HG03457 (cell line): ENCODE data around the gene DNAAF8.
"Not testable (repeated sequence)": the region's sequence is repeated elsewhere in the genome, so short reads cannot be mapped to it uniquely, and the experiment has no call there.

Experiments
- ATAC-seq: cut with Tn5 transposase; IDR thresholded peaks from one replicate; pipeline ENCODE4 v1.9.1; 2021; ENCODE audit warnings: moderate number of reproducible peaks; ENCODE audit not compliant: unreplicated experiment

Gene DNAAF8

GRCh38 chr16:4776141-4776705 lies 41.9 kb downstream of the DNAAF8 start:
- ATAC-seq: no peak

GRCh38 chr16:4777339-4778049 lies 43.2 kb downstream of the DNAAF8 start:
- ATAC-seq: no peak

- ATAC-seq: no peak
Observed at GRCh38 chr16:4778050-4778392, 43.7 kb downstream of the DNAAF8 start.

DNA sequence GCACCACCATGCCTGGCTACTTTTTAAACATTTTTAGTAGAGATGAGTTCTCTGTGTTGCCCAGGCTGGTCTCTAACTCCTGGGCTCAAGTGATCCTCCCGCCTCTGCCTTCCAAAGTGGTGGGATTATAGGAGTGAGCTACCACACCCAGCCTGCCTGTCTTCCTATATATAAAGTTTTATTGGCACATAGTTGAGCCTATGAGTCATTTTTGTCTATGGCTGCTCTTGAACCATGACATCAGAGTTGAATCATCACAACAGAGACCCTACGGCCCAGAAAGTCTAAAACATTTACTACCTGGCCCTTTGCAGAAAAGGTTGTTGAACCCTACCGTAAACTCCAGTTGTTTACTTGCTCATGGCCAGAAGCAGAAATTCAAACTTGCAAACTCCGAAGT lies 45.9 kb downstream of the DNAAF8 start:
- no peak for ATAC-seq

DNA sequence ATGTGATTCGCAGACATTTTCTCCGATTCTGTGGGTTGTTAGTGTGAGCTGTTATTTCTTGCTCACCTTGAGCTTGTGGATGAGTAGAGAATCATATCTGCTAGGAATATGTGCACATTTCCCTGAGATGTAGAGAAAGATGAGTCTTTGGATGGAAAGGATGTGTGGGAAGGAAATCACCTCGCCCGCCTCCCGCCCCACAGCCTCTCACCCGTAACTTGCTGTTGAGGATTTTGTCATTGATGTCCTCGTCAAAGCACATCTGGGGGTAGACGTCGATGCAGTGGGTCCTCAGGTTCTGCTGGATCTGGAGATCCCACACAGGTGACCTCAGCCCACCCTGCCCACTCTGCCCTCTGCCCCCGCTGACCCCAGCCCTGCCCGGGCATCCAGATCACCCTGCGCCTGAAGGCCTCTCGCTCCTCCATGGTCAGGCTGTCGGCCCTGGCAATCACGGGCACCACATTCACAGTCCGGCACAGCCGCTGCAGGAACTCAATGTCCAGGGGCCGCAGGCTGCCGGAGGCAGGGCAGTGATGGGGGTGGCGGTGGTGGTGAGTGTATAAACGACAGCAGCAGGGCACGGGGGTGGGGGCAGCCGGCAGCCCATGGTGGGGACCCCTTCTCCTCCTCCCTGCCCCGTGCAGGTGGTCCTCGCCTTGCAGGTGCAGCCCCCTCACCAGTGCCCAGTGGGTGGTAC lies 49.1 kb downstream of the DNAAF8 start:
- ATAC-seq: no peak

DNA sequence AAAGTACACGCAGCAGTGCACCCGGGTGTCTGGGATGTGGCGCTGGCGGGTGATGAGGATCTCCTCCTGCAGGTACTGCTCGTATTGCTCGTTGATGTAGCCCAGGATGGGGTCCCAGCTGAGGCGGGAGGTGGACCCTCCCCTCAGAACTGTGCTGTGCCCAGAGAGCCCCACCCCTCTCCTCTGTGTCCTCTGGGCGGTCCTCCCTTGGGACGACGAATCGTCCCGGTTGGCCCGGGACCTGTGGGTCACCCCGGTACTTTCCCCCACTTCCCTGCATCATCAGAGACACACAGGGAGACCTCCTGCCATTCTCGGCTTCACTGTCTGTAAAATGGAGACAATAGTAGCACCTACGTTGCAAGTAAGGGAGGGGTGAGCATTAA lies 49.6 kb downstream of the DNAAF8 start:
- no peak for ATAC-seq

GRCh38 chr16:4784444-4784987 lies 50.2 kb downstream of the DNAAF8 start:
- not testable (repeated sequence) for ATAC-seq

DNA sequence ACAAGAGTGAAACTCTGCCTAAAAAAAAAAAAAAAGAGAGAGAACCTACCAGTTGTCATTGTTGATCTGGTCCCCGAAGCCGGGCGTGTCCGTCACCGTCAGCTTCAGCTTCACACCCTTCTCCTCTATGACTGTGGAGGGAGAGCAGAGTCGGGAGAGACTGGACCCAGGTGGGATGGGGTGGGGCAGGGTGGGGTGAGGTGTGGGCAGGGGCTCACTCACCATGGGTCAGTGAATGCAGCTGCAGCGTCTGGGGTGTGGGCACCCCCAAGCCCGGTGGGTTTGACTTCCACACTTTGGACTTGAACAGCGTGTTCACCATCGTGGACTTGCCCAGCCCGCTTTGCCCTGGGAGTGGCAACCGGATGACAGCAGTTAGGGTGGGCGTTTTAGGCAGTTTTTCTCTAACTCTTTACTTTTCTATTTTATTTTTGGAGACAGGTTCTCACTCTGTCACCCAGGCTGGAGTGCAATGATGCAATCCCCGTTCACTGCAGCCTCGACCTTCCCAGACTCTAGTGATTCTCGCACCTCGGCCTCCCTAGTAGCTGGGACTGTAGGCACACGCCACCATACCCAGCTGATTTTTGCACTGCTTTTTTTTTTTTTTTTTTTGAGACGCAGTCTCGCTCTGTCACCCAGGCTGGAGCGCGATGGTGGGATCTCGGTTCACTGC lies 51.6 kb downstream of the DNAAF8 start:
- ATAC-seq: no peak

DNA sequence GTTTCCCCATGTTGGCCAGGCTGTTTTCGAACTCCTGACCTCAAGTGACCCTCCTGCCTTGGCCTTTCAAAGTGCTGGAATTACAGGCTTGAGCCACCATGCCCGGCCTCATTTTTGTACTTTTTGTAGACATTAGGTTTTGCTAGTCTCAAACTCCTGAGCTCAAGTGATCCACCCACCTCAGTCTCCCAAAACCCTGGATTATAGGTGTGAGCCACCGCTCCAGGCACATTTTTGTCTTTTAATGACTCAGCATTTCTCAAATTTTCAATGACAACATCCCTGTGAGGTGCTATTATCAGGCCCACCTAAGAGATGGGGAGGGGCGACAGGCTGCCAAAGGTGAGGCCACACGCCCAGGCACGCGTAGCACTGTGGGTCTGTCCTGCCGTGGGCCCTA lies 52.7 kb downstream of the DNAAF8 start:
- ATAC-seq: no peak

- no peak for ATAC-seq
Observed at GRCh38 chr16:4787627-4788482, 53.5 kb downstream of the DNAAF8 start, which contains the start of gene SEPTIN12. Gene SEPTIN12 (minus strand): TSS chr16:4788345. CDS start chr16:4787645, 700 bp downstream.

DNA sequence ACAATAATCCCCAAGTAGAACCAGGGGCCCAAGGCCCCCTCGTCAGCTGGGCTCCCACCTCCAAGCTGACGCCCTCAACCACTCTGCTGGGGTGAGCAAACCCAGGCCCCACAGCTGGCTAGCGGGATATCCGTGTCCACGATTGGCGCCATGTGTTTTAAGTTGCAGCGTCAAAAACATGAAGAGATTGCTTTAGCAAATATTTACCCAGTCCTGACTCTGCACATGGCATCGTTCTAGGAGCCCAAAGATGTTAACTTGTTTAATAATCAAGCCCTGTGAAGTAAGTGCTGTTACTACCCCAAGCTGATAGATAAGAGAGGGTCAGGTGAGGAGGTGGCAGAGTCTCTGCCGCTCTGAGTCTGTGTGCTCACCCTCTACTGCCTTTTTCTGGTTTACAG lies 54.2 kb downstream of the DNAAF8 start:
- ATAC-seq: no peak

DNA sequence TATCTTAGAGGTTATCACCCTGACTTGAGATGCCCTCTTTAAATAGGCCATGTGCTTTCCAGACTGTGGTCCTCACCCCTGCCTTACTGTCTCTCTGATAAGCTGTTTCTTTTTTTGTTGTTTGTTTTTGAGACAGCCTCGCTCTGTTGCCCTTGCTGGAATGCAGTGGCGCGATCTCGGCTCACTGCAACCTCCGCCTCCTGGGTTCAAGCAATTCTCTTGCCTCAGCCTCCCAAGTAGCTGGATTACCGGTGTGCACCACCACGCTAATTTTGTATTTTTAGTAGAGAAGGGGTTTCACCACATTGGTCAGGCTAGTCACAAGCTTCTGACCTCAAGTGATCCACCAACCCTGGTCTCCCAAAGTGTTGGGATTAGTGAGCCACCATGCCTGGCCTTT lies 54.6 kb downstream of the DNAAF8 start:
- no peak for ATAC-seq

- no peak for ATAC-seq
Observed at GRCh38 chr16:4790261-4790660, 55.9 kb downstream of the DNAAF8 start.

GRCh38 chr16:4790871-4791270 lies 56.5 kb downstream of the DNAAF8 start:
- ATAC-seq: no peak

DNA sequence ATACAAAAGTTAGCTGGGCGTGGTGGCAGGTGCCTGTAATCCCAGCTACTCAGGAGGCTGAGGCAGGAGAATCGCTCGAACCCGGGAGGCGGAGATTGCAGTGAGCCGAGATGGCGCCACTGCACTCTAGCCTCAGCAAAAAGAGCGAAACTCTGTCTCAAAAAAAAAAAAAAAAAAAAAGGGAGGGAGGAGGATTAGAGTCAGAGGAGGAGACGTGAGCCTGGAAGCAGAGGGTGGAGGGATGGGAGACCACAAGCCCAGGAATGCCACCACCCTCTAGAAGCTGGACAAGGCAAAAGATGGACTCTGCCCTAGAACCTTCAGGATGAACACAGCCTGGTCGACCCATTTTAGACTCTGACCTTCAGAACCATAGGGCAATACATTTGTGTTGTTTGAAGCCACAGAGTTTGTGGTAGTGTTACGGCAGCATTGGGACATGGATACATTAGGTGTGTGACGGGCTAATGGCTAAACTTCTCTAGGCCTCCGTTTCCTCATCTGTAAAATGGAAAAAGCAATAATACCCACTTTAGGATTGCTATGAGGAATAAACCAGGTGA lies 58.7 kb downstream of the DNAAF8 start:
- ATAC-seq: no peak

DNA sequence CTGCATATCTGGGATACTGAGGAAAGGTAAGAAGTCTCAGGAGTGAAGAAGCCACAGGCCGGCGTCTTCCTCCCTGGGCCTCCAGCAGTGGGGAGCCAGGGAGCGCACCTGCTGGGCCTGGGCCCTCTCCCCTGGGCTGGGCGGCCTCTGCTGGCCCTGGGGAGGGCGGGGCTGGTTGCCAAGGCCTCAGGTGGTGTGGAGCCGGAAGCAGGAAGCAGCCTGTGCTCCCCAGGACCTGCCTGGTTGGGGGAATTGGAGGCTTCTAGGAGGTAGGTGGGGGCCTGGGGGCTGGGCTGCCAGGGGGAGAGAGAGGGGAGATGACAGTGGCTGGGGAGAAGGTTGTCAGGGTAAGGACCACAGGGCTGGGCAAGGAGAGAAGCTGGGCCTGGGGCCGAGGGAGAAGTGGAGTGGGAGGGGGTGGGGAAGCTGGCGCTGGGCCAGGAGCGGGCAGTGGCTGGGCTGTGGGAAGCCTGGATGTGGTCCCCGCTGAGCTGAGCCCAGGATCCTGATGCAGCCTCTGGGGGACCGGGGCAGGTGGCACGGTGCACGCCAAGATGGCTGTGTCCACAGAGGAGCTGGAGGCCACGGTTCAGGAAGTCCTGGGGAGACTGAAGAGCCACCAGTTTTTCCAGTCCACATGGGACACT lies 61.0 kb downstream of the DNAAF8 start, which contains the start of gene SMIM22:
TSS of gene SMIM22 (plus strand) at position 189 of the 647 bp plus-strand sequence. CDS start at position 555, 366 bp downstream.
- ATAC-seq: no peak

- no peak for ATAC-seq
Observed at GRCh38 chr16:4795828-4796572, 61.7 kb downstream of the DNAAF8 start.

DNA sequence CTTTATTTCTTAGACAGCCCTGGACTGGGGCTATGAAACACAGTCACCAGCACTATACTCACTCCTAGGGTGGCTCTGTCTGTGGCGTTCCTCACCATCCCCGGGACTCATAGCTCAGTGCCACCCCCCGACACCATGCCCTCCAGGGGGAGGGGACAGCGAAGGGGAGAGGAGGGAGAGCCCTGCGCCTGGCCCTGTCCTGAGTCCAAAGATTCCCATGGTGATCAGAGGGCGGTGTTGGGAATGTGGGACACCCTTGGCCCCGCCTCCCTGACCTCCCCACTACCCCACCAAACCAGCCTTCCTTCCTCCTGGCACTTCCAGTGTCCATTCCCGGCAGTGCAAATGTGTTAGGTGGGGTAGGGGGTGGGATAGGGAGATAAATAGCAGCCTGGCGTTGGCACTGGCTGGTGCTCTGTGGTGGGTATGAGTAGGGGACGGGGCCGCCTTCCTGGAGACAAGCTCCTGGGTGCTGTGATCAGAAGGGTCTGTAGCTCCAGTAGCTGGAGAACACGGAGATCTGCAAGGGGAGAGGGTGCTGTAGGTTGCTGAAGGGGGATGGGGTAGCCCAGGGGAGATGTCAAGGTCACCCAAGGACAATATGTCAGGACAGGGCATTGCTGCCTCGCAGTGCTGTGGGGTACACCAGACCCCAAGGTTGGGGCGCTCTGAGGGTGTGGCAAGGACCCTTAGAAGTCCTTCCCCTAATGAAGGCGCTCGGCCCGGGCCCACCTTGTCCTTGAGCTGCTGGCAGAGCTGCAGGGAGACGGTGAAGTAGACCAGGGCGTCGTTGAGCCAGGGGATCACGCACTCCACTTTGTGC lies 62.9 kb downstream of the DNAAF8 start:
- ATAC-seq: no peak
